Cardiac septum (tissue), 1 donor: ENCODE results near the gene ZNF492. TPM values are rescaled to one million over a fixed set of nuclear protein-coding genes. Genes with fewer than 3 reads are reported as not detected.
"Not testable (repeated sequence)": the region's sequence is repeated elsewhere in the genome, so short reads cannot be mapped to it uniquely, and the experiment has no call there.

Experiments used
- DNase-seq: peaks from one replicate; pipeline ENCODE4 v3.0.0-alpha.2; 2020; ENCODE audit warnings: low spot score
- intact Hi-C: fragments of 100-400 bp; cut with DNase I; formaldehyde crosslinking; loops from one replicate; pipeline ENCODE4 v1.14.0; 2022
- long read RNA-seq: library from polyadenylated mRNA; unstranded; transcript quantifications from one replicate; pipeline ENCODE4 v2.0.0, GENCODE V29; 2021
- total RNA-seq: library from RNA; stranded (reverse); fragmentation: NEBNext Ultra II Directional; extraction: Animal tissue kit (Norgen Biotek cat#: 25700); gene quantifications from one replicate; pipeline ENCODE4 v1.2.1, GENCODE V29; 2021
- donor health status: DM: no; HTN: no; CAD: no.

Gene ZNF492
- total RNA-seq = 0.13 TPM
- long read RNA-seq = 0 reads

DNA sequence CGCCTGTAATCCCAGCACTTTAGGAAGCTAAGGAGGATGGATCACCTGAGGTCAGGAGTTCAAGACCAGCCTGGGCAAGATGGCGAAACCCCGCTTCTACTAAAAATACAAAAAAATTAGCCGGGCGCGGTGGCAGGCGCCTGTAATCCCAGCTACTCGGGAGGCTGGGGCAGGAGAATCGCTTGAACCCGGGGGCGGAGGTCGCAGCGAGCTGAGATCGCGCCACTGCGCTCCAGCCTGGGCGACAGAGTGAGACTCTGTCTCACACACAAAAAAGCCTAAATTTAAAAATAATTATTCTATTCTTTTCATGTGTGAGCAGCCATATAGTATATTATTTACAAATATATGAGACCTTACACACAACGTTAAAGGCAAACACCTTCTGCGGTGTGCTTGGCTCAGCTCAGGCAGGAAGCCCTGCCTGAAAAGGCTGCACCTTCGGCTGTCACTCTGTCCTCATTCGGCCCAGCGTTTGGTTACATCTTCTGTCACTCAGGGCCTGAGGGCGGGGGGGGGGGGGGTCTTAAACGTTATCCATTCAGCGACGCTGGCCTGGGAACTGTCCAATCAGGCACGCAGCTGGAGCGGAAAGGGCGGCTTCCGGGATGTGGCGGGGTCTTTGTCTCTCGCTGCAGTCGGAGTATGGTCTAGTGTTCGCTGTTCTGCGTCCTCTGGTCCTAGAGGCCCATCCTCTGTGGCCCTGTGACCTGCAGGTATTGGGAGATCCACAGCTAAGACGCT is at the start of gene ZNF492:
TSS of gene ZNF492 (plus strand) at position 619 of the 744 bp plus-strand sequence. CDS start 19,076 bp downstream, outside the sequence.
- intact Hi-C loops = not testable (repeated sequence)

DNA sequence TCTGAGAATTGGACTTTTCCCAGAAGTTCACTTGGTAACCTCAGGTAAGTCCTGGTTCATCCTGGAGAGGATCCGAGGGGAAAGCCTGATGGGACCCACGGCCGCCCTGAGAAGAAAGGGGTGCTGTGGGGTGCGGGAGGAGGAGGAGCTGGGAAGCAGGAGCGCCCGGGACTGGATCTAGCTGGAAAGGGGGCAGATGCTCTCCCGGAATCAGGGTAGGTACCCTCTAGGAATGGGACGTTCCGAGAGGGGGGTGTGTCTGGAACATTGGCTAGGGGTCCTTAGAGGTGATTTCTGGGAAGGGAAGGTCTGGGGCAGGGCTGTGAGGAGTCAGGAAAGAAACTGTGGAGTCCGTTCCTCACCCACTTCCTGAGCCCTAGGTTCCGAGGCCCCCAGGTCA is 38.7 kb upstream of the ZNF492 start:
- DNase-seq = no peak
- intact Hi-C loops = no loop called here

More for the DNA sequence above, at the start of gene ZNF492:
- DNase-seq = peak; percentile 94

GRCh38 chr19:22595918-22596341 is 38.2 kb upstream of the ZNF492 start:
- no peak for DNase-seq
- intact Hi-C loops = no loop called here

GRCh38 chr19:22600690-22601648 is 33.2 kb upstream of the ZNF492 start:
- intact Hi-C loops = no loop called here
- DNase-seq = no peak

GRCh38 chr19:22601906-22602630 is 32.1 kb upstream of the ZNF492 start:
- intact Hi-C loops = no loop called here
- no peak for DNase-seq

DNA sequence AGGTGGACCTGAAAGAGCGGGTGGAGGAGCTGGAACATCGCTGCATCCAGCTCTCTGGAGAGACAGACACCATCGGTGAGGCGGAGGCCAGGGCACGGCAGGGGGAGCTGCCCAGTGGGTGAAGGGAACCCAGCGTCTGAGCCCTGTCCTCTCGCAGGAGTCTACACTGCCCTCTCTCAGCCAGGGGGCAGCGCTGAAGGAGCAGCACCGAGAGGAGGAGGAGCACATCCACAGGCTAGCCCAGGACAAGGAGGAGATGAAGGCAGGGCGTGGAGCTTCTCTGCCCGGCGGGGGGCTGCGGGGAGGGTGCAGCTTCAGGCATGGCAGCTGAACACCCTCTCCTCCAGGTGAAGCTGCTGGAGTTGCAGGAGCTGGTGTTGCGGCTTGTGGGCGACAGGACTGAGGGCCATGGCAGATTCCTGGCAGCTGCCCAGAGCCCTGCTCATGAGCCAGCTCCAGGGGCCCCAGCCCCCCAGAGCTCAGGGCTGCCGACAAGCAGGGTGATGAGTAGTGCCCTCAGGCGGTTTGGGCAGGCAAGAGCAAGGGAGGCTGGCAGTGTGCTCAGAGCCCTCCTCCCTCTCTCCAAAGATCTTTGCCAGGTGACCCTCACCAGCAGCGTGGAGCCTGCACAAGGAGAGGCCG is 31.4 kb upstream of the ZNF492 start:
- DNase-seq = no peak
- intact Hi-C loops = no loop called here

DNA sequence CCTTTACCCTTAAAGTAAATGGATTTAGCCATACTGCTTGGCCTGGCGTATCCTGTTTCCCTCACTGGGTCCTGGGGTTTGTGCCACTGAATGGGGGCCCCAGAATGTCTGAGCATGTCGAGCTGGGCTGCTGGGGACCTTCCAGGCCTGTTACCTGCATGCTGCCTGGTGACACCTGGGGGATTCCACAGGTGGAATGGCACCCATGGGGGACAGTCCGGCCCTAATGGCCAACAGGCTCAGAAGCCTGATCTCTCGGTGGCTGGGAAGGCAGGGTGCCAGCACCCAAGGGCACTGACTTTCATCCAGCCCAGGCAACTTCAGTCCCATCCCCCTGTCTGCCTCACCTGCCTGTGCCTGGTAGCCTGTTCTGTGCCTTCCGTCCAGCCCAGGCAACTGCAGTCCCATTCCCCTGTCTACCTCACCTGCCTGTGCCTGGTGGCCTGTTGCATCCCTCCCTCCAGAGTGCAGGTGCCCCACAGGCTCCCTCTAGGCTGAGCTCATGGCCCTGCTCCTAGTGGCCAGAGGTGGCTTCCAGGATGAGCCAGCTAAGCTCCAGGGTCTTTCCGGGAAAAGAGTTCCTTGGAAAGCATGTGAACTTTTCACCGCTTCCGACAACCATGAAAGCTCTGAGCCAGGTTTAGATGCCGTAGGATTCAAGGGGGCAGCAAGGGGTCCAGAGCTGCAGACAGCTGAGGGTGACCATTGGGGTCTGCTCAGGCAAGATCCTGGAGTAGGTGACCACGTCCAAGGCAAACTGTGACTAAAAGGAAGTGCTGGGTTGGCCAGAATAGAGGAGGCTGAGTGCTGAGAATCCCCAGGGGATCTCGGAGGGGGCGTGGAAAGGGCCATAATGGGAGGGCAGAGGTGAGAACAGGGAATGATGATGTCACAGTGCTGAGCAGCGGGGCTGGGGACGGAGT is 30.3 kb upstream of the ZNF492 start:
- intact Hi-C loops = no loop called here
- DNase-seq = no peak

DNA sequence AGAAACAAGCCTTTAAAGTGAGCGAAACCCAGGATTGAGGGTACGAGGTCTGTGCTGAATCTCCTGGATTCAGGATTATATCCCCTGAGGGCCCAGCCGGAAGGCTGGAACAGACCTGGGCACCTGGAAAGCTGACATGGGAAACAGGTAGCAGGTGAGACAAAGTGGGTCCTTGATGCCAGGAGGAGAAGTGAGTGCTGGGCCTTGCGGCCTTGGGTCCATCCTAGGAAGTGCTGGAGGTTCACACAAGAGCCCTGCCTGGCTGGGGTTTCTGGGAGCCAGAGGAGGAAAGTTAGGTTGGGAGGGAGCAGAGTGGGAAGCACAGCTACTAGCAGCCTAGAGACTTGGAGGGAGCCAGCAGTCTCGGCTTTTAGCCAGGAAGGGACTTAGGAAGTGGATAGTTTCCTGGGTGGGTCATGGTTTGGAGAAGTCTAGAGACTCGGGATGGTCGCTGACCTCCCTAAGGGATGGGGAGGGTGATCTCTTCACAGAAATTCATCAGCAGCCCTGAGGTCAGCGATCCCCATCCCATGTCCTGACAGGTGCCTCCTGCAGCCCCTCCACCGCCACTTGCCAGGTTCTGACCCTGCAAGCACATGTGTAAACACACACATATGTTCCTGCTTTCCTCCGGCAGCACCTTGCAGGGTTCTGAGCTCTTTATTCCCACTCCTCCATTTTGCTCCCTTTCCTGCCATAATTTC is 29.4 kb upstream of the ZNF492 start:
- intact Hi-C loops = no loop called here

DNA sequence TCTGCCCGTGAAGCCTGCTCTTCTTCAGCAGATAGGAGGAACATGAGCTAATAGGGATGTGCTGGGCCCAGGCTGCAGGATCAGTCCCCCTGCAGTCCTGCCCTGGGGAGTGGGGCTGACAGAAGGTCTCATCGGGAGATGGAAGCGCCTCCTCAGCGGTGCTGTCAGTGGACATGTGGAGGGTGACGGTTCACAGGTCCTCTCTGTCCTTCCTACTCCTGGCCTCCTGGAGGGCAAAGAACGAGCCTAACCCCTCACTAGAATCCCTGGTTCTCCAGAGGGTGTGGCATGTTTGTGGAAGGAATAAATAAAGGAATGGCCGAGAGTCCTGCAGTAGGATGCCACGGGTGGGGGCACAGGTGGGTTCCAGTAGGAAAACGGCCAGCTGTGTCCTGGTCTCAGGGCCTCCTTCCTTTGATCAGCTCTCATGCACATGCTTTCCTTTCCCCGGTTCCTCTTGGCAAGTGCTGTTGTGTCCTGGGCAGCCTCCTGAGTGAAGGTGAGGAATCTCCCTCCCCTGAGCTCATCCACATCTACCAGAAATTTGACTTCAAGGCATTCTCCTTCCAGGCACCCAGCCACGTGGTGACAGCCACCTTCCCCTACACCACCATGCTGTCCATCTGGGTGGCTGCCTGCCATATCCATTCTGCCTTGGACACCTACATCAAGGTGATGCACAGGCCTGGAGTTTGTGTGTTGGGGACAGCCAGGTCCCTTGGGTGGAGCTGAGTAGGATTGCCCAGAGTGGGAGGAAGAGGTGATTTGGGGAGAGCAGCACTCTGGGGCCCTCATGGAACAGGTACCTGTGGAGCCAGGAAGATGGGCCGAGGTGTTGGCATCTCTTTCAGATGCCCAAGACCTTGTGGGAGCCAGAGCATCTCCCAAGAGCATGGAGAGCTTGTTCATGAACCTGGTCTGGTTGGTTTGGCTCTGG is 28.6 kb upstream of the ZNF492 start:
- no peak for DNase-seq
- intact Hi-C loops = no loop called here

More for the DNA sequence above, 29.4 kb upstream of the ZNF492 start:
- DNase-seq = no peak

- no peak for DNase-seq
- intact Hi-C loops = no loop called here
These were observed 27.9 kb upstream of the ZNF492 start for GRCh38 chr19:22606212-22606553.

GRCh38 chr19:22606954-22607652 is 27.0 kb upstream of the ZNF492 start:
- no peak for DNase-seq
- intact Hi-C loops = no loop called here

GRCh38 chr19:22607653-22608430 is 26.3 kb upstream of the ZNF492 start:
- intact Hi-C loops = no loop called here
- DNase-seq = no peak

- no peak for DNase-seq
- intact Hi-C loops = no loop called here
These were observed 25.7 kb upstream of the ZNF492 start for GRCh38 chr19:22608441-22608840.

GRCh38 chr19:22609630-22610029 is 24.5 kb upstream of the ZNF492 start:
- no peak for DNase-seq
- intact Hi-C loops = no loop called here

DNA sequence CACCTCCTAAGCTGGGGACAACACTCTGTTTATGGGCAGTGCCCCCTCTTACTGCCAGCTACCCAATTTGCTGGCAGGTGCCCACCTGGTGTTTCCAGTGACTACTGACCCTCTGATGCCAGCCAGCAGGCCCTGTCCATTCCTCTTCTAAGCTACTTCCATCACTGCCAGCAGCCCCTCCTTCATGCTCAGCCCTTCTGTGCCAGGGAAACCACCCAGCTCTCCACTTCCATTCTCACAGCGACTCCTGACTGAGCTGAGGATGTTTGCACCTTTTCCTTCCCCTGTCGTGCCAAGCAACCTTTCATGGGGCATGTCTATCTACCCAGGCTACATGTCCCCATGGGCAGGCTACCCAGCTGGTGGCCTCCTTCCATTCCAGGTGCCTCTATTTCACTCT is 24.0 kb upstream of the ZNF492 start:
- intact Hi-C loops = no loop called here
- no peak for DNase-seq

DNA sequence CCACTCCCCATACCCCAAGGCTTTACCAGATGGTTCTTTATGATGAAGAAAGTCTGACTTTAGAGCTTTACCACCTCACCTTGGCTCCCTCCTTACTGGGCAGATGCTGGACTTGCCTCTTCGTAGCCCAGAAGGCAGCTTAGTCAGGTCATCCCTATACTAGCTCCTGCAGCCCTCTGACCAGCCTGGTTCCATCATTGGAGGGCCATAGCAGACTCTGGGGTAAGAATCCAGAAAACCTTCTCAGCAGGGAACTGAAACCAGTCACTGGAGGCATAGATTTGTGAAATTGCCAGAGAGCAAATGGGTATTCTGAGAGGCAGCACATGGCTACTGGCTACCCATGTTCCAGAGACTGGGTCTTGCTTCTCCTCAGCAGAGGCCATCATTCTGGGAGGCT is 21.8 kb upstream of the ZNF492 start:
- intact Hi-C loops = no loop called here
- no peak for DNase-seq
